ENCODE measurements around the gene KDM4B.

The KDM4B gene

DNA sequence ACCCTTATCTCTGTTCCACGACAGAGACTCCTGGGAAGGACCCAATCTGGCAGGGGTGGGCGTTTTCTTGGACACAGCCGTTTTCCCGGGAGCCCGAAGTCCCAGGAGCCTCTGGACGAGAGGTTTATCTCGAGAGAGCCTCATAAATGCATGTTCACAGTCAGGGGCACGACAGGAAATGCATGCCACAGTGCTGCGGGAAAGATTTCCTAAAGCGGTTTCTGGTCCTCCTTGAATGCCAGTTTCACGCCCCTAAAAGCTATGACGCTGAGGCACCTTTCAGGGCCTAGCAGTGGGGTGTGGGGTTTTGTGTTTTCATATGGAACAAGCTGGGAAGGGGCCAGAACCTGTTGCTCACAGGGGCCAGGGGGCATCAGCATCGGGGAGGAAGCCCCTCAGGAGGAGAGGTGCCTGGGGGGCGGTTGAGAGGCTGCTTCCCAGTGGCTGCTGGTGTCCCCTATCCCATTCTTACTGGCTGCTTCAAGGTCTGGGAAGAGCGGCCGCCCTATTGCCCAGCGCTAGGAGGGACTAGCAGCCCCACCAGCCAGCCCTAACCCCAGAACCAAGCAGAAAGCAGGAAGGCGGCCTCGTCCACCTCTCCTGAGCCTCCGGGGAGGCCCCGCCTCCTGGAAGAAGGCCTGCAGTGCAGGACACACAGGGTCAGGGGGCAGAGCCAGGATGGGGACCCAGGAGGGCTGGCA is 157.0 kb downstream of the KDM4B start:
- TF ChIP-seq, protein P1, sequence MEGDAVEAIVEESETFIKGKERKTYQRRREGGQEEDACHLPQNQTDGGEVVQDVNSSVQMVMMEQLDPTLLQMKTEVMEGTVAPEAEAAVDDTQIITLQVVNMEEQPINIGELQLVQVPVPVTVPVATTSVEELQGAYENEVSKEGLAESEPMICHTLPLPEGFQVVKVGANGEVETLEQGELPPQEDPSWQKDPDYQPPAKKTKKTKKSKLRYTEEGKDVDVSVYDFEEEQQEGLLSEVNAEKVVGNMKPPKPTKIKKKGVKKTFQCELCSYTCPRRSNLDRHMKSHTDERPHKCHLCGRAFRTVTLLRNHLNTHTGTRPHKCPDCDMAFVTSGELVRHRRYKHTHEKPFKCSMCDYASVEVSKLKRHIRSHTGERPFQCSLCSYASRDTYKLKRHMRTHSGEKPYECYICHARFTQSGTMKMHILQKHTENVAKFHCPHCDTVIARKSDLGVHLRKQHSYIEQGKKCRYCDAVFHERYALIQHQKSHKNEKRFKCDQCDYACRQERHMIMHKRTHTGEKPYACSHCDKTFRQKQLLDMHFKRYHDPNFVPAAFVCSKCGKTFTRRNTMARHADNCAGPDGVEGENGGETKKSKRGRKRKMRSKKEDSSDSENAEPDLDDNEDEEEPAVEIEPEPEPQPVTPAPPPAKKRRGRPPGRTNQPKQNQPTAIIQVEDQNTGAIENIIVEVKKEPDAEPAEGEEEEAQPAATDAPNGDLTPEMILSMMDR (IDR thresholded peaks at IDR 0.05; ENCODE audit: control insufficient read depth, insufficient read depth, low read depth, low read length, missing control alignments), result no peak
- no peak overlapping the region for H3K4me3 ChIP-seq (ENCODE audit: control insufficient read depth, low read depth, low read length)
- no peak for DNase-seq (ENCODE audit: low read depth)

DNA sequence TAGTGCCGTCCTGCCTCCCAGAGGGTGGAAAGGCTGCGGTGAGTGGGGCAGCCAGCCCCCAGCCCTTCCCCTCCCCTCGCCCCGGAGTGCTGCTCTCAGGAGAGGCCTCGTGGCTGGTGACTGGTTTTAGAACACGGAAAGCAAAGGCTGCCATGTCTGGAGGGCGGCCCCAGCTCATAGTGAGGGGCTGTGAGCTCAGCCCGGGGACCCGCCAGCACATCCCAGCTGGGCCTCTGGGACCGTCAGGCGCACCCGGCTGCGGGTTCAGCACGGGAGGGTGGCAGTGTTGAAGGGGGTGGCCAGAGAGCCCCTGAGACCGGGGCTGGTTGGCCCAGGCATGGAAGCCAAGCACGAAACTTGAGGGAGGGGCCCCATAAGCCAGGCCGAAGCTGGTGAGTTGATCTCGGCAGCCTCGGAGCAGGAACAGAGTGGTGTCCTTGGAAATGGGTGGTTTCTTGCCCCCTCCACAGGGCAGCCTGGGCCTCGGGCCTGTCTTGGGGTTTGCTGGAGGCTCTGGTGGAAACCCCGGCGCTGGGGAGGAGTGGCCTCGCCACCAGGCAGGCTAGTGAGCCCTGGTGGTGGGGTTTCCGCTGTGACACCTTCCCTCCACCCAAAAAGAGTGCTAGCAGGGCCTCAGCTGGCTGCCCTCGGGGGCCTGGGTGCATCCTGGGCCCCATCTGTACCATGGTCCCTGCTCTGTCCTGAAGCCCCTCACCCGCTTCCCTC is 157.7 kb downstream of the KDM4B start:
- DNase-seq (ENCODE audit: low read depth), result no peak
- TF ChIP-seq, protein P1 (IDR thresholded peaks at IDR 0.05; ENCODE audit: control insufficient read depth, insufficient read depth, low read depth, low read length, missing control alignments), result no peak
- H3K4me3 ChIP-seq (ENCODE audit: control insufficient read depth, low read depth, low read length), result no peak overlapping the region

DNA sequence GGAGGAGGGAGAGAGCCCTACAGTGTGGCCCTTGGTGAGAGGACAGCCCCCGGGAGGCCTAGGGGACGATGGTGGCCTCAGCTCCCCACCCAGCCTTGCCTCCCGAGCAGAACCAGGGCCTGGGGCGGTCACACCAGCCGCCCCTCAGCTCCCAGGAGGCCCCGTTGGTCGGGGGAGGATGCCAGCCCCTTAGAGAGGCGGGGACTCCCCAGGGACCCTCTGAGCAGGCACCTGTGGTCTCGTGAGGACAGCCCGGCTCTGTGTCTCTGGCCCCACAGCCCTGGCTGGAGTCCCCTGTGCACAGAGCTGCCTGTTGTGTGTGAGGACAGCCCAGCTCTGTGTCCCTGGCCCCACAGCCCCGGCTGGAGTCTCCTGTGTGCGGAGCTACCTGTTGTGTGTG is 158.8 kb downstream of the KDM4B start:
- H3K4me3 ChIP-seq (ENCODE audit: control insufficient read depth, low read depth, low read length), result no peak overlapping the region
- DNase-seq (ENCODE audit: low read depth), result no peak
- TF ChIP-seq, protein P1 (IDR thresholded peaks at IDR 0.05; ENCODE audit: control insufficient read depth, insufficient read depth, low read depth, low read length, missing control alignments), result no peak

DNA sequence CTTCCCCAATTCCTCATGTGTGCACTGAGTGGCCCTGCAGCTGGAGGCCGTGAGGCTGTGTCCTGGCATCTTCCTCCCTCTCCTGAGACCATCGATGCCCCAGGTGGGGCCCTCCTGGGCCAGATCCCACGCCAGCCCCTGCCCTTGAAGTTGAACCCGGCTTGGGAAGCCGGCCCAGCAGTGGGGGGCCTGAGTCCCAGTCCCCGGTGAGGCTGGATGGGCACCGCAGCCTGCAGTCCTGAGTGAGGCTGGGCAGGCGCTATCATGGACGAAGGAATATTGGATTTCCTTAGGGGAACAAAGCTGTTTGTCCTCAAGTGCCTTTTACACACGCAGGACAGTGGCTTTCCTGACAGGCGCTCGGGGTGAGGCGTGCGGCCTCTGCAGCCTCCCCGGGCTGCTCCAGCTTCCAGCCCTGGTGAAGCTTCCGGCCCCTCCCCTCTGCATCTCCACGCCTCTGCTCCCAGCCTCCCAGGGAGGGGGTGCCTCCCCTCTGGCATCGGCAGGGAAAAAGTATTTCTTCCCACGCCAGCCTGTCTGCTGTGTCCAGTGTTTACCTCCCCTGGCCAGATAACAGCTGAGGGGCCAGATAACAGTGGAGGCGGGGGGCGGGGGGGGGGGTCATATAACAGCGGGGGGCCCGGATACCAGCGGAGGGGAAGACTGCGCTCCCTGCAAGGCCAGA is 159.5 kb downstream of the KDM4B start:
- no peak overlapping the region for H3K4me3 ChIP-seq (ENCODE audit: control insufficient read depth, low read depth, low read length)
- no peak for DNase-seq (ENCODE audit: low read depth)
- TF ChIP-seq, protein P1 (IDR thresholded peaks at IDR 0.05; ENCODE audit: control insufficient read depth, insufficient read depth, low read depth, low read length, missing control alignments), result no peak

DNA sequence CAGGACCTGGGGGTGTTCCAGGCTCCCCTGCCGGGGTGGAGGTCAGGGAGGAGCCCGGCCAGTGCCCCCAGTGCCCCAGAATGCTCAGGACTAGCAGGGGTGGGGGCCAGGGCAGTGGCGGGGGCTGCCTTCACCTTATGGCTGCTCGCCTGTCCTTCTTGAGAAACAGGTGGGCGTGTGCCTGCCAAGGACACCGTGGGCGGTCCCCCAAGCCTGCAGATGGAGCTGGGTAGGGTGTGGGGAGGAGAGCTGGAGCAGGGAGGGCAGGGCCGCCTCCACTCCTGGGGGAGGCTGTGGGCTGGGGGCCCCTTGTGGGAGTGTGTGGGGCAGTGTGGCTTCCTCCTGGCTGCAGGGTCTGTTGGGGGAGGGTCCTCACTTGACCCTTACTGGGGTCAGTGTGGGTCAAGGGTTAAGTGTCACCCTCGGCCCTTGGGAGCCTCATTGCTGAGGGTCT is 160.1 kb downstream of the KDM4B start:
- DNase-seq (ENCODE audit: low read depth), result no peak
- TF ChIP-seq, protein P1 (IDR thresholded peaks at IDR 0.05; ENCODE audit: control insufficient read depth, insufficient read depth, low read depth, low read length, missing control alignments), result no peak
- H3K4me3 ChIP-seq (ENCODE audit: control insufficient read depth, low read depth, low read length), result no peak overlapping the region

DNA sequence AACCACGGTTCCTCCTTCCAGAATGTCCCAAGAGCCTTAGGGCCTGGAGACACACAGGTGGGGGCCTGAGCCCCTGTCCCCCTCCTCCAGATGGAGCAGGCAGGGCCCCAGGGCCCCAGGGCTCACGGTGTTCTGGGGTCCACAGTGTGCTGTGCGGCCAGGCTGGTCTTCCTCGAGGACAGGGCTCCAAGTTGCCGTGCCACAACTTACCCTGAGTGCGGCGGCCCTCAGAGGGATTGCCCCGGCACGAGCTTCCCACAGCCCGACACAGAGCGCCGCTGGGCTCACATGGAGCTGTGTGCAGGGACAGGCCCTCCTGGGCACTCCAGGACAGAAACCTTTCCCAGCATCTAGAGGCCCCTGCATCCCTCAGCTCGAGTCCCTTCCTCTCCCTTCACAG is 160.8 kb downstream of the KDM4B start:
- no peak for DNase-seq (ENCODE audit: low read depth)
- no peak overlapping the region for H3K4me3 ChIP-seq (ENCODE audit: control insufficient read depth, low read depth, low read length)
- TF ChIP-seq, protein P1 (IDR thresholded peaks at IDR 0.05; ENCODE audit: control insufficient read depth, insufficient read depth, low read depth, low read length, missing control alignments), result no peak
